ENCODE data around the gene KRT76.
"Not testable (repeated sequence)": the region's sequence is repeated elsewhere in the genome, so short reads cannot be mapped to it uniquely, and the experiment has no call there.

The KRT76 gene

DNA sequence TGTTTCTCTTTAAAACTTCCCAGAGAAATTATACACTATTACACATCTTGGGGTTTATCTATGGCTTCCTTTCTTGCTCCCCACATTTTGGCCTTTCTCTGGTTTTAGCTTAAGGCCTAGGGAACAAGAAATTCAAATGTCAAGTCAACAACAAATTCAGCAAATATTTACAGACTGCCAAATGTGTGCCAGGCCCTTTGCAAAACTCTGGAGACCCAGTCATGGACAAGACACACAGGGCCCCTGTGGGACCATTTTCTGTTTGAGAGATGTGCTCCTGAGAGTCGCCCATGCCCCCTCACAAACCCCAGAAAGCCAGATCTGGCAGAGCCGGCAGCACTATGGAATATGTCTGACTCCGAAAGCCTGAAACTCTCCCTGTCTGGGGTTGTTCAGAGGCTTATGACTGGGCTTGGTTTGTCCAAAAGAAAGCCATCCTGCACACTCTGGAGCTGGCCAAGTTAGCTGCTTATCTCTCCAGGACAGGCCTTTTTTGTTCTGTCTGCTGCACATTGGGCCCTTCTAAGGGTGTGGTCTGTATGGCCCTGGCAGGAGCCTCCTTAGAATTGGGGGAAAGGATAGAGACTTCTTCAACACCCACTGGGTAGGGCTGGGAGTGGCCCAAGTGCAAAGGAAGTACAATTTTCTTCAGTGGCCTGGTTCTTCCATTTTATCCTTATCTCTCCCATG is 19.8 kb upstream of the KRT76 start:
- no peak for DNase-seq

DNA sequence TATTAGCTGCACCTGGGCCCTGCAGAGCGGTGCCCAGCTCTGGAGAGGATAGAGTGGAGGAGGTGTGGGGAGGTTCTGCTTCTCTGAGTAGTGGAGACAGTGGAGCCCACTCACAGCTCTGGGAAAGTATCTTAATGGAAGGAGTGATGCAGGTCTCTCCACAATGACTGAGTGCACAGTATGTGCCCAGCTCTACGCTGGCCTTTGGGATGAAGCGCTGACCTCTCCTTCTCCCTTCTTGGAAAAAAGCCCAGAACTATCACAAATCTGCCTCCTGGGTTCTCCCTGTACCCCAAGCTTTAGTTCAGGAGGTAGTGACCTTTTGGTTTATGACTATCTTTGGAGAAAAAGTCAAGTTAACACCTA is 19.3 kb upstream of the KRT76 start:
- DNase-seq, result no peak

DNA sequence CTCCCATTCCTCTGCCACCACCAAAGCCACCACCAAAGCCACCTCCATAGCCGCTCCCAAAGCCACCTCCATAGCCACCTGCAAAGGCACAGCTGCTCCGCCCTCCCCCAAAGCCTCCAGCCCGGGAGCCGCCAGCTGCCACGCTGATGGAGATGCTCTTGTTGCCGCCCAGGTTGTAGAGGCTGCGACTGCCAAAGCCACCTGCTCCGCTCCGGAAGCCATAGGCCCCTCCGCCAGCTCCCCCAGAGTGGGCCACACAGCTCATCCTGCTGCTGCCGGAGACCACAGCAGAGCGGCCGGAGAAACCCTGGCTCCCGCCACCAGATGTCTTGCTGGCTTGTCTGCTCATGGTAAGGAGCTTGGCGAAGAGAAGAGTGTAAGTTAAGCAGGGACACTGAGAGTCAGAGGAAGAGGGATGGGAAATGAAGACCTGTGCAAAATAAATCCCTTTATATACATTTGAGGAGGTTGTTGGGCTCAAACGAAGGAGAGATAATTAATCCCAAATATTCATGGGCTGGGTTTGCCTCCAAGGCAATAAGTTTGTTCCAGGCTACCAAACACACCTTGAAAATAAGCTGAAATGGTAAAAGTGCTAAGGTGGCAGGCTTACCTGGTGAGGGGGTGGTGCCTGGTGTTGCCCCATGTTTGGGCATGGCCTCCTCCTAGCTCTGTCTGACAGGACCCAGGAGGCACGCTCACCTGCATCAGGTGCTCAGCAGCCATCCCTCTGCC is 18.7 kb upstream of the KRT76 start, which contains the start of gene KRT3:
Gene KRT3, minus strand, starts transcription at position 424 of the 735 bp plus-strand sequence. Its CDS starts 75 bp downstream, at position 349.
- DNase-seq, result no peak

DNA sequence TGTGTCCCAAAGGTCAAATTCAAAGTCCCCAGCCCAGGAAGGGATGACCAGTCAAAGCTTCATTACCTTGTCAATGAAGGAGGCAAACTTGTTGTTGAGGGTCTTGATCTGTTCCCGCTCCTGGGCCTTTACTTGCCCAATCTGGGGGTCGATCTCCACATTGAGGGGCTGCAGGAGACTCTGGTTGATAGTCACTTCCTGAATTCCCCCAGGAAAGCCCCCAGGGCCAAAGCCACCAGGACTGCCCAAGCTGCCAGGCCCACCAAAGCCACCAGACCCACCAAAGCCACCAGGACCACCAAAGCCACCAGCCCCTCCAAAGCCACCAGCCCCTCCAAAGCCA is 18.2 kb upstream of the KRT76 start:
- not testable (repeated sequence) for DNase-seq

DNA sequence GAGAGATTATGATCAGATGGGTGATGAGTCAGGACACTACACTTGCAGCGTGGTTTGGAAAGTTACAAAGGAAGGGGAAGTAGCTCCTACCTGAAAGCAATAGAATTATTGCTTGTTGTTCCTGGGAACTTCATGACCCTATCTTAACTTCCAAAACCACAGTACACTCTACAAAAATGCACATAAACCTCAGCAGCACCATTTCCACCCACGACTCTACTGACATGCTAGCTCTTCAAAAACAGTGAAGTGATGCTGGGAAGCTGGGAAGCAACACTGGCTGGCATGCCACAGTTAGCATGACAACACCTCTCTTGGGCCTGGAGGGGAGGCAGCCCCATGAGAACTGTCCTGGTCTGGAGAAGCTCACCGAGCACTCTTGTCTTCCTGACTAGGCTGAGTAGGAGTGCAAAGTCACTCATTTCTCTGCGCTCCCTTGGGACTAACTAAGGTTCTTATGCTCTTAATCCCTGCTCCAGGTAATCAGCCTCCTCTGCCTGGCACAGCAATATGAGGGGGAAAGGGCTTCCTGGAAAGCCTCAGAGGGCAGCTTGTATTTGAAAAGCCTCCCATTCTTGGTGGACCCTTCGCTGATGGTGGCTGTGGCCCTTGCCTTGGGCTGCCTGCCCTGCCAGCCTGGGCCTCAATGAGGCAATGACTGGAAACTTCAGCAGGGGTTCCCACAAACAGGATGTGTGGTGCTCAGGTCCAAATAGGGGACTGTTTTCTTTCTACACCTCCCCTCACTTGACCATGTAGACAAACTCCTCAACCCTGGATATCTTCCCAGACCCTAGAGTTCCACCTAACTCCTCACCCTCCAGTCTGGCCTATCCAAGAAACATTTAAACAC is 17.6 kb upstream of the KRT76 start:
- DNase-seq, result peak; percentile 80

DNA sequence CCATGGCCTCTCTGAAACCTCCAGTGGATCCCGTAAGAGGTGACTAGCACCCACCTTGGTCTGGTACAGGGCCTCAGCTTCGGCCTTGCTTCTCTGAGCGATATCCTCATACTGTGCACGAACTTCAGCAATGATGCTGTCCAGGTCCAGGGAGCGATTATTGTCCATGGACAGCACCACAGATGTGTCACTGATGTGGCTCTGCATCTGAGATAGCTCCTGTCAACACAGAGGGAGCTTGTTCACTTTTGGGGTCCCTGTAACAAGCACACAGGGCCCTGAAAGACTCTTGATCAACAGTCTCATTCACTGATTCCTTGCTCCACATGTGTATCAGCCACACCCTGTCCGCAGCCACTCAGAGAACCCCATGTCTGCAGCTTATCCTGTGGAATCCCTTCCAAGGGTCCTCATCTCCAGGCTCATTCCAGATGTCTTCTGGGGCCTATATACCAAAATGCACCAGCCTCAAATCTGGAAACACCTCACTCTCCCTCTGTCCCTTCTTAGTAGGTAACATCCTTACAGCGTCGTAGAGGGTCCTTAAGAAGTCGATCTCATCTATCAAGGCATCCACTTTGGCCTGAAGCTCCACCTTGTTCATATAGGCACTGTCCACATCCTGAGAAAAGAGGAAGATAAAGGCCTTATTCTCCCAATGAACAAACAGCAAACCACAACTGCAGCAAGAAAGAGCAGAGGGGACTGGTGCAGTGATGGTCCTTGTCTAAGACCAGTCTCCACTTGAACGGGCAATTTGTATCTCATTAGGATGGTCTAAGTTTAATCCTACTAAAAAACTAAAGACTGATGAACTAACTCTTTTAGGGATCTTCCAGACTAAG is 15.3 kb upstream of the KRT76 start:
- DNase-seq, result no peak

DNA sequence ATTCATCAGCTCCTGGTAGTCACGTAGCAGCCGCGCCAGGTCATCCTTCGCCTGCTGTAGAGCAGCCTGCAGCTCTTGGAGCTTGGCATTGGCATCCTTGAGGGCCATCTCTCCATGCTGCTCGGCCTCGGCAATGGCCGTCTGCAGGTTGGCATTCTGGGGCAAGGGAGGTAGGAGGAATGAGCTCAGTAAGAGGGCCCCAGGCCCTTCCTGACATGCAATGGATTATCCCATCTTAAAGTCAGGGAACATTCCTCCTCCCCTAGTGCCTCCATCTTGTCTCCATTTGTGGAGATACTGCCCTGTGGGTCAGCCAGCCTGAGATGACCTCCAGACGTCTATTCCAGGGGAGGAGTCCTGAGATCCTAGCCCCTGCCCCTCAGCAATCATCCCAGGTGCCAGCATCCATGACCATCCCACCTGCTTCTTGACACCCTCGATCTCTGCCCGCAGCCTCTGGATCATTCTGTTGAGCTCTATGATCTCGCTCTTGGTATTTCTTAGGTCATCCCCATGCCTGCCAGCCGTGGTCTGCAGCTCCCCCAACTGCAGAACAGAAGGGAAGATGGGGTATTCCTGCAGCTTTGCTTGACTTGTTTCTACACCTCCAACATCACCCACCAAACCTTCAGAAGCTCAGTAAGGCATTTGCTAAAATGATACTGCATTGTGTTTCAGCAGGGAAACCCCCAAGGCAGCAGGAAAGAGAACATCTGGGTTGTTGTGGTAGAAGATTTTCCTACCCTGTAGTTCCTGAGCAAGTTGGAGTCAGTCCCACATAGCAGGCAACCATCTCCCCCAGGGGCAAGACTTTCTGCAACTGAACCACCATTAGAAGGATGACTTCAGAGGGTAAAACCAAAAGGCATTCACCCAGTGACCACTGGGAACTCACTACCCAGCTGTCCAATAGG is 14.4 kb upstream of the KRT76 start:
- no peak for DNase-seq

DNA sequence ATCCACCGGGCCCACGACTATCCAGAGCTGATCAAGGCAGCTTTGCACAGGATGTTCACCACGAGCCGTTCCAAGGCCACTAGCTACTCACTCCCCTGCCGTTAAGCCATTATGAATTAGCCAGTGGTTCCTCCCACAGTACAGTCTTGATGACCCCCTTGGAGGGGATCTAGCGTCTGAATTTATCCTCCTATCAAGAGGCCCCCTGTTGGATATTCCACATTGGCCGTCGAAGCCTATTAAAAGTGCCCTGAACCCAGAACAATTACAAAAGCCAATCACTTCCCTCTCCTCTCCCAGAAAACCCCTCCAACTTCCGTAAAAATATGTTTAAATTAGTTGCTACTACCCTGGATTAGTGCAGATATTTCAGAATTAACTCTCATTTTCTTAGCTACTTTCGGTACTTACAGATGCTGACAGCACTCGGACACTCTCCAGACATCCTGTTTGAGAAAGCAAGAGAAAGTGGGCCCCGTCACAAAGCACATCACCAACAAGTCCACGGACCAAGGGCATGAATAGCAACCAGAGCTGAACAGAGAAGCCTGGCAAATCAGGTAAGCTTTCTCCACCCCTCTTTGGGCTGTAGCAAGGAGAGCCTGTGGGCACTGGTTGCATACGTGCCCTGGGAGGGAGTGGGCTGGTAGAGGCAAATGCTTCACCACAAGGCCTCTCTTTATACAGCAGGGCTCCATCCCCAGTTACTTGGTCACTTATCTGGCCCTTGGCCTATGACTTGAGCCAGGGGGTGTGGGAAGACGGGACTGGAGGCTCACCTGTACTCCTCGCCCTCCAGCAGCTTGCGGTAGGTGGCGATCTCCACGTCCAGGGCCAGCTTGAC is 13.5 kb upstream of the KRT76 start:
- DNase-seq, result no peak

DNA sequence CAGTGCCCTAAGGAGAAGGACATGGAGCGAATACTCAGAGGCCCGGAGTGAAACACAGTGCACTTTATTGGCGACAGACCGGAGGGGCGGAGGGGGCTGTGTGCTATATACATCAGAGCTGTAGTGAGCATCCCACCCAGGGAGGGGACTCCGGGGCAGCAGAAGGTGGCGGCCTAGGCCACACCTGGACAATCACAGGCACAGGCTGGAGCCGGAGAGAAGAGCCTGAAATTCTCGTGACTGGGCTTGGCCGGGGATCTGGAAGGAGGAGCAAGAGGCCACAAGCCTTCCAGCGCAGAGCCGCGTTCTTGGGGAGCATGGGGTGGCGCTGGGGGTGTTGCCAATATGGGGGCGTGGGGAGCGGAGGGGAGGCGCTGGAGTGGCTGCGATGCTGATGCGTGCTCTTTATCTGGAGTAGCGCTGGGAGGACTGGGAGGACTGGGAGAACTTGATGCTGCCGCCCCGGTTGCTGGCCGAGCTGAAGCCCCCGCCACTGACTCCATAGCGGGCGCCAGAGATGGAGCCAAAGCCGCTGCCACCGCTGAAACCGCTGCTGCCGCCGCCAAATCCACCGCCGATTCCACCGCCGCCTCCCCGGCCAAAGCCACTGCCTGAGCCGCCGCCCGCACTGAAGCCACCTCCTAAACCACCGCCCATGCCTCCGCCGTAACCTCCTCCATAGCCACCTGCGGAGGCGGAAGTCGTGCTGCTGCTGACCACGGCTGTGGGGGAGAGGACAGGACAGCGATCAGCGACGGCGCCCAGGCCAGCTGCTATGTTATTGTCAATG is 12.7 kb upstream of the KRT76 start:
- no peak for DNase-seq

DNA sequence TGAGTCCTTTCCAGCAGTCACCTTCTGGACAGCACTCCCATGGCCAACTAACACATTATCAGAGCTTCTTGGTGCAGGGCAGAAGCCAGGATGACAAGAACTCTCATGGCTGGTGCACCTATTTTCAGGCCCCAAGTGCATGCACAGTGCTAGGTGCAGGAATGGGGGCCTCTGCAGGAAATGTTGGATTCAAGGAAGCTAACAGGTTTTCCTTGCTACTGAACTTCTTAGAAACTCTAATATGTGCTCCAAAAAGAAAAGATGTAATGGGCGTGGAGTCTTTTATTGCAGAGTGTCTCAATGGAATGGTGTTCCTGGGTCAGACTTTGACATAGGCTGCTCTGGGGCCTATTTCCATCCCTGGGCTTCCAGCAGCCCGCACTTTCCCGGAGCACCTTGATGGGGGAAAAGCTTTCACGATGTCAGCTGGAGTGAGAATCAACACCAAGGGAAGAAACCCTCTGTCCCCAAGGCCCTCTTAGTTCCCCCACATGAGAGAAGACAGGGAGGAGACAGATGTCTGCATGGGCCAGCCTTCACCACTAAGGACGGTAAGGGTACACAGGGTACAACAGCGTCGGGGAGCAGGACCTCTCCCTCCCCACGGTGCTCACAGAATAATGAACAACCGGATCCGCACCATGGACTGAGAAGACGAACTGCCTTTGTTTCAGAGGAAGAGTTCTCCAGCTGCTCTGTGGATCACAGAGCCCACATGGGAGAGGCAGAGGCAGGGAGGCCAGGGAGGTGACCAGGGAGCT is 11.9 kb upstream of the KRT76 start:
- no peak for DNase-seq

DNA sequence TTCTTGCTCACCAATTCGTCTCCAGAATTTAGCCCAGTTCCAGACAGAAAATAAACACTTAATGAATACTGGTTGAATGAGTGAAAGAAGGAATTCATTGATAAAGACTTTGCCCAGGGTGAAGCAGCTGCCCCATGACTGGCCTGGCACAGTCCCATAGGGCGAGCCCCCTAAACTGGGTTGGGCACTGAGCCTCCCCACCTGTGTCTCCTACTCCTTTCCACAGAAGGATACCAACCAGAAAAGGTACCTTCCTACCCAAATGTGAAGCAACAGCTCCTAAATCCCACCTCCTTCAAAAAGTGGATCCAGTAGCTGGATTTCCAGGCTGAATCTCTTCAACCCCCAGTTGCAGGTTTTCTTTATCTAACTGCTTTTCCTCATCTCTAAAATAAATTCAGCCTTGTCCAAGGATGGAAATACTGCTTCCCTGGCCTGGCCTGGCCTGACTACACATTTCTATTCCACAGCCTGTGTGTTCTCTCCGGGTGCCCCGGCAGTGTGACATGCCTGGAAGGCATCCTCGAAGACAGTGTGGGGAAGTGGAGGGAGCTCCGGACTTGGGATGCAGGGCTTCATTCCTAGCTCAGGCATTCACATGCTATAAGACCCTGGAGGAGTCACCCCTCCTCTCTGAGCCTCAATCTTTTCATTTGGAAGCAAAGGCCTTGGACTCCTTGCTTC is 11.2 kb upstream of the KRT76 start:
- DNase-seq, result no peak

DNA sequence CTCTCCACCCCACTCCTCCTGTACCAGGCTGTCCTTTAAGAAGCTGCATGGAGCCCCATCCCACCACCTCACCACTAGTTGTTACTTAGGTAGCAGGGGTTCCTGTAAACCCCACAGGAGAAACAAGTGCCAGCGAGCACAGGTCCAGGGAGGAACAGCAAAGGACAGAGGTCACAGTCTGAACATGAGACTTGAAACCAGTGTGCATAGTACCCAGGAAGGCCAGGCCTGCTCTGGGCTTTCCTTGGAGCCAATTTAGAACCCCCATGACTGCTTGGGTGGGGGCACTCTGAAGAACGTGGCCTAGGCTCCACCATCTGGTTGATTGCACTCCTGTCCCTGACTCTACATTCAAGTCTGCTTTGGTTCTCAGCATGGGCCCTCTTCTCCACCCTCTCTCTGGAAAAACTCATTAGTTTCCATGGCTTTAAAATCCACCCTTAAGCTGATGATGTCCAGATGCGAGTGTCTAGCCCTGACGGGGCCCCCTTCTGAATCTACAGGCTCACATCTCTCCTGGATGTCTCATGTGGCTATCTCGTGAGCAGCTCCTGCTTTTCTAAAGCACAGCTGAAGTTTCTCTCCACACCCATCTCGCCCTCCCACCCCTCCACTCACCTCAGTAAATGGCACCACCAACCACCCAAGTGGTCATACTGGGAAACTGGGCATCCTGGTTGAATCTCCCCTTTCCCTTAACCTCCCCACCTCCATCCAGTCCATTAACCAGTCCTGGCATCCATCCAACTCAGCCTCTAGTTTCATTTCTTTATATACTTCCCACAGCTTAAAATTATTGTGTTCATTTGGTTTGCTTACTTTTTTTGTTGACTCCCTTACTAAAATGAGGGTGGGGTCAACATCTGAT is 10.4 kb upstream of the KRT76 start:
- DNase-seq, result no peak

DNA sequence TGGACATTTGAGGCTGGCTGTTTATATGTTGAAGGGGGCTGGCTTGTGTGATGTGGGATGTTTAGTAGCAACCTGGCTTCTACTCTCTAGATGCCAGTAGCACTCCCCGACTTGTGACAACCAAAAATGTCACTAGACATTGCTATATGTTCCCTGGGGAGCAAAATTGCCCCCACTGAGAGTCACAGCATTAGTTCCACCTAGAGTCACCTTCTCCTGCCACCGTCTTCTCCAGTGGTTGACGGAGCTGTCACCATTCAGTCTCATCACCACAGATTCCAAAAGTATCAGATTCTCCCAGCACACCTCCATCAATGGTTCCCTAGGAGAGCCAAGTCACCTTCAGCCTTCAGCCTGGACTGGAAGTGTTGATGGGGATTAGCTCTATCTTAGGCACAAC is 7.8 kb upstream of the KRT76 start:
- no peak for DNase-seq

DNA sequence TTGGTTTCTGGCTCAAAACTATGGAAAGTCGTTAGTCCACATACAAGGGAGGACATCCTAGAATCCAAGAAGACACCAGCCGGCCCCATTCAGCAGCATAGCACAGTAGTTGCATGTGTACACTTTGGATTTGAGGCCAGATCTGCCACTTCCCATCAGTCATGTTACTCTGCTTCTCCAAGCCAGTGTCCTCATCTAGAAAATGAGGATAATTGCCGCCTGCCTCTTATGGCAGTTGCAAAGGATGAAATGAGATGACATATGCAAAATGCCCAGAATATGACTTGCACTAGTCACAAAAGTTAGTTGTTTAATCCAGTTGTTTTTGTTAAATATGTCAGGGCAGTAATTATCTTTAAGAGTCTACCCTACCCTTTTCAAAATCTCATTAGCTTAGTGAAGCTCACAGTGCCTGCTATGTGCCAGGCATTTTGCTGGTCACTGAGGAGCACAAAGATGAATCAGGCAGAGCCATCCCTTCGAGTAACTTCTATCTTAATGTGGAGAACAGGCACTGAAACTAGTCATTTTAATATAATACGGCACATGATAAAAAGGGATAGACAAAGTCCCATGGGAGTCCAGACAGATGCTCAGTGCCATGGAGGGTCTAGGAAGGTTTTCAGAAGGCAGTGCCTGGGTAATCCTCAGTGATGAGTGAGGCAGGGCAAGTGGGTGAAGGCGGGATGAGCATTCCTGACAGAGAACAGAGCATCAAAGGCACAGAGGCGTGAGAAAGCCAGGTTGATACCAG is 6.6 kb upstream of the KRT76 start:
- DNase-seq, result no peak

DNA sequence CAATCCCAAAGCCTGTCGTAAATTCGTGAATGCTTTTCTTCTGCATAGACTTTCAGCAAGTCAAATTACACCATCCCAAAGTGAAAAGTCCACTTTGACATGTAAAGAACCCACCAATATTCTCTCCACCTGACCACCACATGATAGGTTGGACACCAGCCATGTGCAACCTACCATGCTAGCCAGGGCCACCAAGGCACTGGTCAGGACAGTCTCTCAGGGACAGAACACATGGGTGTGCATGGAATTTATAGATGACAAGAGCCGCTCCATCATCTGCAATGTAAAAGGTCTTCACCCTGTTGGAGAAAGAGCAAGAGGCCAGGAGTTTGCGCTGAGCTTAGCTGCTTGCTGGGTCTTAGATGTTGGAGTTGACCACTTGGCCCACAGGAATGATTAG is 5.4 kb upstream of the KRT76 start:
- no peak for DNase-seq

DNA sequence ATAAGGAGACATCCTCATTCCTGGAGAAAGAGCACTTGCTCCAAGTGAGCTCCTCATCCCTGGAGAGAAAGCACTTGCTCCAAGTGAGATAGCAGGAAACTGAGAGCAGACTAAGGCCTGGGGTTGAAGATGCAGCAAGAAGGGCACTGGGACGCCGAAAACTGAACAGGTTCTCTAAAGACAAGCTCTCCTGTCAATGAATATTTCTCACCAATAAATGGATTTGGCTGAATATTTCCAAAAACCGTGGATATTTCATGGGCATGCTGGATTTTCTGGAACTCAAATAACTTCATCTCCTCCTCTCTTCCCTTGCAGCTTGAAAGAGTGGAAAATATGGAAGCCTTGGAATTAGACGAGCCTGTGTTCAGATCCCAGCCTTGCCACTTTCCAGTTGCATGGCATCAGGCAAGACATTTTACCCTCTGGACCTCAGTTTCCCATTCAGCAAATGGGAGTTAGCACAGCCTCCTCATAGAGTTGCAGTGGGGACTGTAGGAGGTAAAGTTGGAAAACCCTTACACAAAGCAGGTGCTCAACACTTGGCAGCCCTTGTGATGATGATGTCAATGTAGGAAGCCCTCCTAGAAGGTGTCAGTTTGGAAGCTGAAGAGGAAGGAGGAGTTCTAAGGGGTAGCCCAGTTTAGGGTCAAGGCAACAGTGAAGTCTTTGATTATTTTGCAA is 4.4 kb upstream of the KRT76 start:
- no peak for DNase-seq
